Spleen (tissue), 7 donors: ENCODE data around the gene CCDC9.

Experiments
- CTCF ChIP-seq, 11 experiments: fragments of 200-600 bp in 7 of 11; fragments of 450-650 bp in 4 of 11; sonication (generic) in 4 of 11; IDR thresholded peaks in 8 of 11; conservative IDR thresholded peaks in 3 of 11; 1 replicate in 7 of 11; 2 replicates in 4 of 11; pipeline versions ENCODE4 v1.4.0 to v1.8.0; 2016 to 2021; ENCODE audit warnings: antibody characterized with exemption in 11 of 11, inconsistent platforms in 4 of 11, mild to moderate bottlenecking in 1 of 11
- POLR2A ChIP-seq, 3 donors: fragments of 450-650 bp; IDR thresholded peaks; one replicate each; pipeline ENCODE4 v1.5.1; 2017; ENCODE audit warnings: antibody characterized with exemption in 3 of 3, mild to moderate bottlenecking in 1 of 3
- POLR2AphosphoS5 ChIP-seq, 3 donors: sonication (generic); formaldehyde crosslinking; IDR thresholded peaks; one replicate each; pipeline ENCODE4 v1.5.1; 2017; ENCODE audit warnings: antibody characterized with exemption in 3 of 3
- donor health status: DM: no; HTN: no; CAD: no; lungs with moderate emphysema.
- donor health status: DM: no; HTN: no; CAD: no.
- donor health status: DM: no; HTN: no; CAD: no.

GRCh38 chr19:47253467-47253881, 2.9 kb upstream of the CCDC9 start:
- no peak for TF ChIP-seq POLR2A (IDR thresholded peaks at IDR 0.05)
- TF ChIP-seq CTCF (IDR thresholded peaks at IDR 0.05 in 8 of 11, conservative IDR thresholded peaks at IDR 0.05 in 3 of 11) = no peak
- TF ChIP-seq POLR2AphosphoS5 (IDR thresholded peaks at IDR 0.05) = no peak
